Stomach smooth muscle (tissue), 2 donors: ENCODE results near the gene PDE4B.

Experiments
- H3K27ac ChIP-seq: one replicate; pipeline ENCODE4 v1.7.0; 2013; ENCODE audit warnings: mild to moderate bottlenecking, low read length, inconsistent platforms
- H3K27me3 ChIP-seq, 2 donors: one replicate each; pipeline ENCODE4 v1.7.0; 2013; ENCODE audit warnings: low read length in 2 of 2; ENCODE audit not compliant: insufficient read depth in 2 of 2, control insufficient read depth in 1 of 2
- H3K36me3 ChIP-seq, 2 donors: one replicate each; pipeline ENCODE4 v1.7.0; 2013; ENCODE audit warnings: low read length in 2 of 2; ENCODE audit not compliant: control insufficient read depth in 2 of 2, insufficient read depth in 2 of 2
- H3K4me1 ChIP-seq: one replicate; pipeline ENCODE4 v1.7.0; 2013; ENCODE audit warnings: low read length; ENCODE audit not compliant: control insufficient read depth, insufficient read depth
- H3K4me3 ChIP-seq, 2 donors: one replicate each; pipeline ENCODE4 v1.7.0; 2013; ENCODE audit warnings: low read length in 2 of 2
- H3K9ac ChIP-seq, 2 donors: one replicate each; pipeline ENCODE4 v1.7.0; 2013; ENCODE audit warnings: low read length in 2 of 2, mild to moderate bottlenecking in 1 of 2
- H3K9me3 ChIP-seq, 2 donors: one replicate each; pipeline ENCODE4 v1.7.0; 2013; ENCODE audit warnings: low read length in 2 of 2; ENCODE audit not compliant: control insufficient read depth in 2 of 2
- donor health status: healthy.
- donor health status: Pancreatic carcinoma.

PDE4B gene

DNA sequence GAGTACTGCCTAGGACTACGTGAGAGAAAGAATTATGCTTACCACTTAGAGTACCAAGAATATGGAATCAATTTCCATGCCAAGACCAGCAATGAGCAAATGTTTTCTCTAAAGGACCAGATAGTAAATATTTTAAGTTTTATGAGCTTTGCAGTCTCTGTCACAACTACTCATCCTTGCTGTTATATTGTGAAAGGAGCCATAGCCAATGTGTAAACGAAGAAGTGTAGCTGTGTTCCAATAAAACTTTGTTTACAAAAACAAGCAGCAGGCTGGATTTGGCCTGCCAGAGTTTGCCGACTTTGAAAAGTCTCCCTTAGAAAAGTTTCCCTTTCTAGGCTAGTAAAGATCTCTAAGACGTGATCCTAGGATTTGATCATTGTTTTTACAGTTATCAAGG lies 128.8 kb downstream of the PDE4B start:
- H3K4me3 ChIP-seq, result no peak overlapping the region
- no peak overlapping the region for H3K9ac ChIP-seq
- no peaks in the 10 kb centered on the region for H3K36me3 ChIP-seq
- H3K27me3 ChIP-seq, result no peaks in the 10 kb centered on the region
- no peaks in the 10 kb centered on the region for H3K9me3 ChIP-seq
- no peaks in the 10 kb centered on the region for H3K4me1 ChIP-seq
- no peak overlapping the region for H3K27ac ChIP-seq

DNA sequence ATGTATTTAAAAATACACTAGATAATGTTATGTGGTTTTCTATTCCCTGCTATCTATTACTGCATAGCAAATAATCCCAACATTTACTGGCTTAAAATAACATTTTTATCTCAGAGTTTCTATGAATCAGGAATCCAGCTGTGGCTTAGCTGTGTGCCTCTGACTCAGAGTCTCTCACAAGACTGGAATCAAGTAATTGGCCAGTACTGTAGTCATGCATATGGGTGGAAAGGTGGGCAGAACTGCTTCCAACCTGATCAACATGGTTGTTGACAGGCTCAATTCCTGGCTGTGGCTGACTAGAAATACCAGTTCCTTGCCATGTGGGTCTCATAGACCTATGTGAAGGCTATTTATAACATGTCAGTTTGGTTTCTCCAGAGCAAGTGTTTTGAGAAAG lies 131.8 kb downstream of the PDE4B start:
- no peaks in the 10 kb centered on the region for H3K4me1 ChIP-seq

DNA sequence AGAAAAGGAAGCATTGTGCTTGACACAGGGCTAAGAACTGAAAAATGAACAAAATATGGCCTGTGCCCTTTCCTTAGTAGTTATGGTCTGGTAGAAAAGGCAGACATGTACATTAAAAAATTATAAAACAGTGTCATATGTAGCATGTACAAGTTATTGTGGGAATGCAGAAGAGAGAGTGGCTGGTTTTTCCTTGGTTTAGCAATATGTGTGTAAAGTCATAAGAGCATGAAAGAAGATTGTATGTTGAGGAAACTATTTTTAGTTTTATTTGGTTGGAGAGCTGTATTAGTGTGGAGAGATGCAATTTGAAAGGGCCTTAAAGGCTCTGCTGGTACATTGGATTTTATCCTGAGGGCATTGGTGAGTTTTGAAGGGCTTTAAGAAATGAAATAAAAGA lies 145.8 kb downstream of the PDE4B start:
- no peak overlapping the region for H3K27ac ChIP-seq
- no peaks in the 10 kb centered on the region for H3K27me3 ChIP-seq
- no peaks in the 10 kb centered on the region for H3K4me1 ChIP-seq
- H3K4me3 ChIP-seq, result no peak overlapping the region
- no peaks in the 10 kb centered on the region for H3K36me3 ChIP-seq
- H3K9ac ChIP-seq, result no peak overlapping the region
- H3K9me3 ChIP-seq, result peaks cover 0 to 2% of the 10 kb centered on the region in 2 donors

More for the DNA sequence above, 131.8 kb downstream of the PDE4B start:
- Histone ChIP-seq H3K36me3 (no peaks in the 10 kb centered on the region), H3K9ac (no peak overlapping the region), H3K27me3 (no peaks in the 10 kb centered on the region), H3K9me3 (no peaks in the 10 kb centered on the region), H3K4me3 (no peak overlapping the region), H3K27ac (no peak overlapping the region)

DNA sequence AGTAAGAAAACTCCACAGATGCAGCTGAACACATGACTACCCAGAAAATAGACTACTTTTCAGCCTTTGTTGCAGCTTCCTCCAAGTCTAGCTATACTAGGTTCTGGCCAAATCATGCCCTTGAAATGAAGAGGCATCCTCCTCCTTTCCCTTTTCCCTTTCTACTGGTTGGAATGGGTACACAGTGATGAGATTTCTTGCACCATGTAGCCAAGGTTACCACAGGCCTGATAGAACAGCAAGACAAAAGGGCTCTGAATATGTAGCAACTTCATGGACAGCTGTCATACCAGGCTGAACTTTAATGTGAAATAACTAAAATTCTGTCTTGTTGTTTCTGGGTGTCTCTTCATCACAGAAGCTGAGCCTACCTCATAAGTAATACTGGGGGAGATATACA lies 146.5 kb downstream of the PDE4B start:
- Histone ChIP-seq H3K27ac (no peak overlapping the region), H3K4me1 (no peaks in the 10 kb centered on the region), H3K27me3 (no peaks in the 10 kb centered on the region), H3K4me3 (no peak overlapping the region), H3K9me3 (peaks cover 0 to 2% of the 10 kb centered on the region in 2 donors), H3K9ac (no peak overlapping the region), H3K36me3 (no peaks in the 10 kb centered on the region)

DNA sequence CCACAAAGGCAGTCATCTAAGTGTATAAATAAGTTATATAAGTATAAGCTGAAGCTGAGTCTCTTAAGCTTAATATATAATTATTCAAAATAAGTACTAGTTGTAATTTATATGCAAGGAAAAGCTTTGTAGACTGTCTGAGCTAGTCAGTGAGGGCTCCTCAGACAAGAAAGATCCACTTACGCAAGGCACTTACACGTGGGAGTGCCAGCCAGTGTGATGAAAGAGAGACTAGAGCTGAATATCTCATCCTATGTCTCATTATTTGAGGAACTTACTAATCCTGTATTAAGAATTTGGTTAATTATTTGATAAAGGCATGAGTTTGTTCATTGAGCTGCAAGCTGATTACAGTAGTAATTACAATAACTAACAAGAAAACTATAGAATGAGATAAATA lies 146.9 kb downstream of the PDE4B start:
- Histone ChIP-seq H3K27me3 (no peaks in the 10 kb centered on the region), H3K36me3 (no peaks in the 10 kb centered on the region), H3K27ac (no peak overlapping the region), H3K9ac (no peak overlapping the region), H3K4me3 (no peak overlapping the region), H3K9me3 (peaks cover 0 to 2% of the 10 kb centered on the region in 2 donors), H3K4me1 (no peaks in the 10 kb centered on the region)

DNA sequence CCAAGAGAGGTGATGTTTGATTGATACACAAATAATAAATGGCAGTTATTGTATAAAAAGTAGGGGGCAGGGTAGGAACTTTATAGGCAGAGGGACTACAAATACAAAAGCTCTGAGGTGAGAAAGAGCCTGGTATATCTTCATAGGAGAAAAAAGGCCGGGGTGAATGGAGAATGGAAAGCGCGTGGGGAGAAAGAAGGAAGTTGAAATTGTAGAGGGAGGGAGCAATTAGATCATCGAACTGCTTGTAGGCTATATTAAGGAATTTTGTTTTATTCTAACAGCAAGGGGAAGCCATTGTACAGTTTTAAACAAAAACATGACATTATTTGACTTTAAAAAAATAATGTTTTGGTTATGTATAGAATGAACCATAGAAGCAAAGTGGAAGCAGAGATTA lies 147.4 kb downstream of the PDE4B start:
- H3K27me3 ChIP-seq, result no peaks in the 10 kb centered on the region
- H3K4me3 ChIP-seq, result no peak overlapping the region
- no peak overlapping the region for H3K27ac ChIP-seq
- H3K4me1 ChIP-seq, result no peaks in the 10 kb centered on the region
- peaks cover 0 to 2% of the 10 kb centered on the region in 2 donors for H3K9me3 ChIP-seq
- H3K9ac ChIP-seq, result no peak overlapping the region
- H3K36me3 ChIP-seq, result no peaks in the 10 kb centered on the region

DNA sequence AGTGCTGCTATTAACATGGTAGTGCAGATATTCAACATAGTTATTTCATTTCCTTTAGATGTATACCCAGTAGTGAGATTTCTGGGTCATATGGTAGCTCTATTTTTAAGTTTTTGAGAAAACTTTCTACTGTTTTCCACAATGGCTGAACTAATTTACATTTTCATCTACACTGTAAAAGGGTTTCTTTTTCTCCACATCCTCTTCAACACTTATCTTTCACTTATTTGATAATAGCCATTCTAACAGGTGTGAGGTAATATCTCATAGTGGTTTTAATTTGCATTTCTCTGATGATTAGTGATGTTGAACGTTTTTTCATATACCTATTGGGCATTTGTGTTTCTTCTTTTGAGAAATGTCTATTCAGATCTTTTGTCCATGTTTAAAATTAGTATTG lies 149.8 kb downstream of the PDE4B start:
- Histone ChIP-seq H3K4me3 (no peak overlapping the region), H3K27me3 (no peaks in the 10 kb centered on the region), H3K27ac (no peak overlapping the region), H3K36me3 (no peaks in the 10 kb centered on the region), H3K9ac (no peak overlapping the region), H3K9me3 (peaks cover 0 to 2% of the 10 kb centered on the region in 2 donors), H3K4me1 (no peaks in the 10 kb centered on the region)

DNA sequence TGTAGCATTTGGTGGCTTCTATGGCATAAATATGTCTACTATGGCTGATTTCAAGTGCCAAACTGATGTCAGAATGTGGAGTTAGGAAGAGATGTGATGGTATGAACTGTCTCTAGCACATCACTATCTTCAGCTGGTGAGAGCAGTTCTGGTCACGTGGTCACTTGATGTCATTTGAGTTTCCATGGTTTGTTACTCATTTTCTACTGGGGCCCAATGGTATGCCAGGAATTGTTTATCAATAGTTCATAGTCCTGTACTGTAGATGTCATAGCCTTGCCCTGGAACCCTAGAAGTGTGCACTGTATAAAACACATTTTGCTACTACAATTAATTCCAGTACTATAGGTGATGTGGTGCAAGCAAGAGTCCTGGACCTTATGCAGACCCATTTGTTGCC lies 153.7 kb downstream of the PDE4B start:
- Histone ChIP-seq H3K27ac (no peak overlapping the region), H3K9ac (no peak overlapping the region), H3K27me3 (no peaks in the 10 kb centered on the region), H3K9me3 (peaks cover 0 to 2% of the 10 kb centered on the region in 2 donors), H3K4me3 (no peak overlapping the region), H3K36me3 (no peaks in the 10 kb centered on the region), H3K4me1 (no peaks in the 10 kb centered on the region)

DNA sequence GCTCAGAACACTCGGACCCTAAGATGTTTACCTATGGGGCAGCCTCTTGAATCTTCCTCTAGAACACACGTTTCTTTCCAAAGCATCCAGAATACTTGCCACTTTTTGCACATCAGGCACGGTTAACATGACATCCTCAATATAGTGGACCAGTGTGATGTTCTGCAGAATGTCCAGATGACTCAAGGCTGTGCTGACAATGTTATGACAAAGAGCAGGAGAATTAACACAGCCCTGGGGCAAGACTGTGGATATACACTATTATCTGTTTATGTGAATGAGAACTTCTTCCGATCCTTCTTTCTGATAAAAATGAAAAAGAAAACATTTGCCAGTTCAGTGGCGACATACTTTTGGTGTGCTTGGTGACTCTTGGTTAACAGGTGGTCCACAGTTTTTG lies 154.3 kb downstream of the PDE4B start:
- Histone ChIP-seq H3K4me1 (no peaks in the 10 kb centered on the region), H3K27me3 (no peaks in the 10 kb centered on the region), H3K36me3 (no peaks in the 10 kb centered on the region), H3K9ac (no peak overlapping the region), H3K9me3 (peaks cover 0 to 2% of the 10 kb centered on the region in 2 donors), H3K4me3 (no peak overlapping the region), H3K27ac (no peak overlapping the region)

DNA sequence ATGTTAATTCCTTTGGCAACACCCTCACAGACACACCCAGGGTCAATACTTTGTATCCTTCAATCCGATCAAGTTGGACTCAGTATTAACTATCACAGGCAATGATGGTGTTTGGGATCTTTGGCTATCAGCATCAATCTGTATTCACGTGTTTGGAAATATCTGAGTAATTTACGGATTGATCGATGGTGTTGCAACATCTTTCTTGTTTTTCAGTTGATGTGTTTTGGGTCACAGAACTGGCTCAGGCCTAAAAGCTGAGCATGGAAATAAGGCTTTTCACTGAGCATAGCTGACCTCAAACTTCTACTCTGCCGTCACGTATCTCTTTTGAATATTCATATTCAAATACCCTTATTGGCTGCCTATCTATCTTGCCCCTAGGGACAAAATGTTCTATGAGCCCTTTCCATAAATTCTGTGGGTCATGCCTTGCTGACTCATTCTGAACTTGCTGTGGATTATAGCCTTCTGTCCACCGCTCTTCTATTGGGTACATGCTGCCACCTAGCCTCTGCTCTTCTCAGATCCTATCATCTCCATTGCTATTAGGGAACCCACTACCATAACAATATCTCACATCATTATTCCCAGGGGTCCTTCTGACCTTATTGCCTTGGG lies 156.0 kb downstream of the PDE4B start:
- Histone ChIP-seq H3K27ac (no peak overlapping the region), H3K4me3 (no peak overlapping the region), H3K36me3 (no peaks in the 10 kb centered on the region), H3K9me3 (no peaks in the 10 kb centered on the region), H3K4me1 (no peaks in the 10 kb centered on the region), H3K27me3 (no peaks in the 10 kb centered on the region), H3K9ac (no peak overlapping the region)

DNA sequence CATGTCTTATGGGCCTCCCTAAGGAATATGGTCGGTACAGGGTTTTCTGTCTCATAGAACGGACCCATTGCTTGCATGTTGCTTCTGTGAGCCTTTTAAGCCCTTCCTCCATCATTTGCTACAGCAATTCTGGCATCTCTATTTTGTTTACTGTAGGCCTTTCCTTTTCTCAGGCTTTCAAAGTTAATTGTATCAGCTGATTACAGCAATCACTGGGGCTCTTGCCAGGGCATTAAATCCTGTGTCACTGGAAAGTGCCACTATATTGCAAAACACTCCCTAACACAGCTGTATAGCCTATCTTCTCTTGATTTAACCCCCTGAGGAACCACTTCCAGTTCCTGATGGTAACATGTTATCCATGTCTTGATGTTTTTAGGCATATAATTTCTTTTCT lies 156.5 kb downstream of the PDE4B start:
- no peaks in the 10 kb centered on the region for H3K4me1 ChIP-seq
- no peak overlapping the region for H3K4me3 ChIP-seq
- no peak overlapping the region for H3K9ac ChIP-seq
- no peaks in the 10 kb centered on the region for H3K27me3 ChIP-seq
- no peaks in the 10 kb centered on the region for H3K9me3 ChIP-seq
- H3K36me3 ChIP-seq, result no peaks in the 10 kb centered on the region
- no peak overlapping the region for H3K27ac ChIP-seq
